ENCODE data around the gene RALGAPA2. TPM values are rescaled to one million over a fixed set of nuclear protein-coding genes. Genes with fewer than 3 reads are reported as not detected.

The RALGAPA2 gene
- total RNA-seq, 1 donor from 2014 or later = 18.0 TPM

GRCh38 chr20:20737158-20737557, 24.7 kb upstream of the RALGAPA2 start:
- H3K4me1 Mint-ChIP-seq (ENCODE audit: low read depth) = peaks cover 11% of the 10 kb centered on the region
- H3K36me3 Mint-ChIP-seq (ENCODE audit: low read depth) = no peaks in the 10 kb centered on the region
- intact Hi-C loops (cut with micrococcal nuclease) = no loop called here
- H3K9me3 Mint-ChIP-seq = no peaks in the 10 kb centered on the region
- peaks cover 10% of the 10 kb centered on the region for H3K27me3 Mint-ChIP-seq (ENCODE audit: insufficient read depth)
- no peak for DNase-seq (ENCODE audit: low spot score)
- H3K4me3 Mint-ChIP-seq = no peak overlapping the region
- no peak overlapping the region for H3K27ac Mint-ChIP-seq

- Mint-ChIP-seq H3K4me1 (ENCODE audit: low read depth) (peaks cover 11% of the 10 kb centered on the region), H3K27ac (no peak overlapping the region), H3K4me3 (no peak overlapping the region), H3K36me3 (ENCODE audit: low read depth) (no peaks in the 10 kb centered on the region), H3K9me3 (no peaks in the 10 kb centered on the region), H3K27me3 (ENCODE audit: insufficient read depth) (peaks cover 10% of the 10 kb centered on the region)
- DNase-seq (ENCODE audit: low spot score) = no peak
- intact Hi-C loops (cut with micrococcal nuclease) = no loop called here
Observed at GRCh38 chr20:20736303-20736702, 23.9 kb upstream of the RALGAPA2 start.

DNA sequence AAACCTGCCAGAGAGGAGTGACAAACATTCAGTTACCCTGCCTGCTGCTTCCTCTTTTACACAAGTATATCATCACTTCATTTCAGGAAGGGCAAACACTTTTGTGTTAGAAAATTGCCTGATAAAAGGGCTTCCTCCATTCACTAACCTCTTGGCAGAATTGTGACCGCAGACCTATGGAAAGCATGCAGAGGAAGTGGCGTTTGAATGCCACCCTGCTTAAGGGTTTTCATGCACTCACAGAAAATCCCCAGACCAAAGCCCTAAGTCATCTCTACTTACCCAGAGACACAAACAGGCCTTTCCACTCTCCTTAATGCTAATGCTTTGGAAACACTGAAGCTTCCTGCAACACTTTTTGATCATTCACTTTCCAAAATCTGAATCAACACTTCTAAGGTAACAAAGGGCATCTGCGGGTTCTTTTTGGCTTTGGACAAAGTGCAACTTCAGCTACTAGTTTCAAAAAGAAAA, 22.1 kb upstream of the RALGAPA2 start:
- DNase-seq (ENCODE audit: low spot score) = no peak
- peaks cover 7% of the 10 kb centered on the region for H3K27me3 Mint-ChIP-seq (ENCODE audit: insufficient read depth)
- no peak overlapping the region for H3K4me3 Mint-ChIP-seq
- no peaks in the 10 kb centered on the region for H3K9me3 Mint-ChIP-seq
- intact Hi-C loops (cut with micrococcal nuclease) = loop anchor here (2.0 kb wide), 1 partner anchor 22 kb away; the partner anchor contains the start of gene RALGAPA2
- no peaks in the 10 kb centered on the region for H3K36me3 Mint-ChIP-seq (ENCODE audit: low read depth)
- peak overlapping the region; percentile 7 for H3K27ac Mint-ChIP-seq
- peaks cover 11% of the 10 kb centered on the region for H3K4me1 Mint-ChIP-seq (ENCODE audit: low read depth)

- H3K27me3 Mint-ChIP-seq (ENCODE audit: insufficient read depth) = peaks cover 7% of the 10 kb centered on the region
- intact Hi-C loops (cut with micrococcal nuclease) = loop anchor here (2.0 kb wide), 1 partner anchor 21 kb away; the partner anchor contains the start of gene RALGAPA2
- H3K4me1 Mint-ChIP-seq (ENCODE audit: low read depth) = peaks cover 11% of the 10 kb centered on the region
- H3K9me3 Mint-ChIP-seq = no peaks in the 10 kb centered on the region
- no peak overlapping the region for H3K4me3 Mint-ChIP-seq
- H3K27ac Mint-ChIP-seq = peak overlapping the region; percentile 7
- DNase-seq (ENCODE audit: low spot score) = no peak
- no peaks in the 10 kb centered on the region for H3K36me3 Mint-ChIP-seq (ENCODE audit: low read depth)
Observed at GRCh38 chr20:20733943-20734342, 21.5 kb upstream of the RALGAPA2 start.

DNA sequence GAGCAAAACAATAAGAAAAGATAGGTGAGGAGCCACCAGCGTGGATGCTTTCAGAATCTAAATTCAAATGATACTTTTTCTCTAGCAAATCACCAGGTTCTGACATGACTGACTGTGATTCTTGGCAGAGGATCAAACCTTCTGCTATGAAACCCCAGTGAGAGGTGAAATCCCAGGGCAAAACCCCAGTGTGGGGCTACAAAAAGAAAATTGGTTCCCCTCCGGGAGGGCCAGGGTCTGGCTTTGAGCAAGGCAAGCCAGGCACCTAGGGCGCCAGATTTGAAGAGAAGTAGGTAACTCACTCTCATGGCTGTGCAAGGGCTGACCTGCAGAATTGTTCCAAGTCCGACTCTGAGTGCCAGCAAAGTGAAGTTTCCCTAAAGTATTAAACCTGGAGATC, 20.2 kb upstream of the RALGAPA2 start:
- Mint-ChIP-seq H3K4me3 (no peak overlapping the region), H3K27ac (no peak overlapping the region), H3K9me3 (no peaks in the 10 kb centered on the region)

DNA sequence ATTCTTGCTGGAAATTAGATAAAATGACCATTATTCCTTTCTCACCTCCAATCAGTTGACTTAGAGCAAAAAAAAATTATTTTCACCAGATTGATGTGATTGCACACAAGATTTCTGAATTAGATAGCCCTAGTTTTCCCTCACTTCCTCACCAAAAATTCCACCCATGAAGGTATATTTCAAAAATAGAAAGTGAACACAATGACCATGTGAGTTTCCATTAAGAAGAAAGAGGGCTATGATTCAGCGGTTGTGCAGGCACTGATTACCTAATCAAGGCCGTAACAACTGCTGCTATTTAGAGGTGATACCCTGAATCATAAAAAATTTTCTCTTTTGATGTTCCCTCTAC, 19.5 kb upstream of the RALGAPA2 start:
- no peaks in the 10 kb centered on the region for H3K27me3 Mint-ChIP-seq (ENCODE audit: insufficient read depth)
- intact Hi-C loops (cut with micrococcal nuclease) = no loop called here

More for the DNA sequence above, 20.2 kb upstream of the RALGAPA2 start:
- Mint-ChIP-seq H3K27me3 (ENCODE audit: insufficient read depth) (peaks cover 2% of the 10 kb centered on the region), H3K36me3 (ENCODE audit: low read depth) (no peaks in the 10 kb centered on the region), H3K4me1 (ENCODE audit: low read depth) (peaks cover 11% of the 10 kb centered on the region)
- no peak for DNase-seq (ENCODE audit: low spot score)
- intact Hi-C loops (cut with micrococcal nuclease) = no loop called here

GRCh38 chr20:20731000-20731944, 18.8 kb upstream of the RALGAPA2 start:
- no peak for DNase-seq (ENCODE audit: low spot score)
- no peaks in the 10 kb centered on the region for H3K36me3 Mint-ChIP-seq (ENCODE audit: low read depth)
- intact Hi-C loops (cut with micrococcal nuclease) = no loop called here
- peaks cover 11% of the 10 kb centered on the region for H3K4me1 Mint-ChIP-seq (ENCODE audit: low read depth)
- no peak overlapping the region for H3K4me3 Mint-ChIP-seq
- H3K27me3 Mint-ChIP-seq (ENCODE audit: insufficient read depth) = no peaks in the 10 kb centered on the region
- no peak overlapping the region for H3K27ac Mint-ChIP-seq
- no peaks in the 10 kb centered on the region for H3K9me3 Mint-ChIP-seq

More for the DNA sequence above, 19.5 kb upstream of the RALGAPA2 start:
- H3K9me3 Mint-ChIP-seq = no peaks in the 10 kb centered on the region
- H3K36me3 Mint-ChIP-seq (ENCODE audit: low read depth) = no peaks in the 10 kb centered on the region
- no peak for DNase-seq (ENCODE audit: low spot score)
- H3K4me1 Mint-ChIP-seq (ENCODE audit: low read depth) = peaks cover 11% of the 10 kb centered on the region
- no peak overlapping the region for H3K27ac Mint-ChIP-seq
- no peak overlapping the region for H3K4me3 Mint-ChIP-seq

GRCh38 chr20:20729563-20729962, 17.1 kb upstream of the RALGAPA2 start:
- no peaks in the 10 kb centered on the region for H3K36me3 Mint-ChIP-seq (ENCODE audit: low read depth)
- H3K4me3 Mint-ChIP-seq = no peak overlapping the region
- H3K9me3 Mint-ChIP-seq = no peaks in the 10 kb centered on the region
- intact Hi-C loops (cut with micrococcal nuclease) = no loop called here
- peaks cover 7% of the 10 kb centered on the region for H3K4me1 Mint-ChIP-seq (ENCODE audit: low read depth)
- H3K27me3 Mint-ChIP-seq (ENCODE audit: insufficient read depth) = peaks cover 1% of the 10 kb centered on the region
- no peak overlapping the region for H3K27ac Mint-ChIP-seq
- DNase-seq (ENCODE audit: low spot score) = no peak

GRCh38 chr20:20721489-20721888, 9.0 kb upstream of the RALGAPA2 start:
- Mint-ChIP-seq H3K4me3 (no peak overlapping the region), H3K27me3 (ENCODE audit: insufficient read depth) (peaks cover 3% of the 10 kb centered on the region), H3K4me1 (ENCODE audit: low read depth) (no peaks in the 10 kb centered on the region), H3K9me3 (no peaks in the 10 kb centered on the region), H3K27ac (no peak overlapping the region), H3K36me3 (ENCODE audit: low read depth) (no peaks in the 10 kb centered on the region)
- intact Hi-C loops (cut with micrococcal nuclease) = no loop called here
- DNase-seq (ENCODE audit: low spot score) = no peak

DNA sequence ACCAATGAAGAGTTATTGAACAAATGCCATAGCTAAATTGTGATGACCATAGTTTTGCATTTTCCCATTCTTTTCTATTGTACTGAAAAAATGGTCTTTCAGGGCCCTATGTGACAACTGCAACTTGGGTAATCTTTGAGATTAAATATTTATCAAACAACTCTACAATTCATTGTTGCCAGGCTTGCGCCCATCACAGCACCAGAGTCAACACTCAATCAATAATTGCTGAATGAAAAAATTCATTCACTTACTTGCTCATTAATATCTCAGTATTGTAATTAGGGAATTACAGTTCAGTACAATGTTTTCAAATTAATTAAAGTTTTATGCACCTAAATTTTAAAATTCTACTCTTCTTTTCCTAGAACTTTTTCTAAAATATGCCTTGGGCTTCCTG, 7.7 kb upstream of the RALGAPA2 start:
- Mint-ChIP-seq H3K27me3 (ENCODE audit: insufficient read depth) (peaks cover 1% of the 10 kb centered on the region), H3K27ac (no peak overlapping the region), H3K4me3 (no peak overlapping the region), H3K36me3 (ENCODE audit: low read depth) (no peaks in the 10 kb centered on the region), H3K4me1 (ENCODE audit: low read depth) (no peaks in the 10 kb centered on the region), H3K9me3 (no peaks in the 10 kb centered on the region)
- DNase-seq (ENCODE audit: low spot score) = no peak
- intact Hi-C loops (cut with micrococcal nuclease) = no loop called here

GRCh38 chr20:20719411-20719810, 7.0 kb upstream of the RALGAPA2 start:
- Mint-ChIP-seq H3K27me3 (ENCODE audit: insufficient read depth) (peaks cover 1% of the 10 kb centered on the region), H3K4me3 (no peak overlapping the region), H3K9me3 (no peaks in the 10 kb centered on the region), H3K27ac (no peak overlapping the region), H3K4me1 (ENCODE audit: low read depth) (no peaks in the 10 kb centered on the region), H3K36me3 (ENCODE audit: low read depth) (no peaks in the 10 kb centered on the region)
- intact Hi-C loops (cut with micrococcal nuclease) = no loop called here
- no peak for DNase-seq (ENCODE audit: low spot score)

DNA sequence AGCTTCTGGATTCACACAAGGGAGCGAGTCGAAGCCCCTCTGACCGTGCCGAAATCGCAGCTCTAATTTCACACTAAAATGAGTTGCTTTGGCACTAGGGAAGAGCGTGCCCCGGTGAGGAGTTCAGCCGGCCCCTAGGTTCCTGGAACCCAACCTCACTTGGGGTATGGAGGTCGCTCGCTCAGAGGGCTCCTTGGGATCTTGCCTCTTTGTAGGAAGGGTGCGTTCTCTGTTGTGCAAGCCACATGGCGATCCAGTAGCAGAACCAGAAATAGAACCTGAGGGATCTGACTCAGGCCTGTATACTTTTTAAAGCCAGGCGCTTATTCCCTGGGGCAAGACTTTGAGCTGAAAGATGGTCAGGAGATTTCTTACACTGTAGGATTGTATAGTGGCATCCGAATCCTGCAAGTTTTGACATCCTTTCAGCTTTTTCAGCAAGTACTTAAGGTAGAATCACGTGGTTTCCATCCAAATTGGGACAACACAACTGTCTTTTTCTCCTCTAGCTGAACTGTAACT, 861 bp upstream of the RALGAPA2 start:
- H3K4me3 Mint-ChIP-seq = peak overlapping the region; percentile 87
- H3K36me3 Mint-ChIP-seq (ENCODE audit: low read depth) = peaks cover 7% of the 10 kb centered on the region
- H3K27me3 Mint-ChIP-seq (ENCODE audit: insufficient read depth) = no peaks in the 10 kb centered on the region
- DNase-seq (ENCODE audit: low spot score) = no peak
- H3K27ac Mint-ChIP-seq = peak overlapping the region; percentile 89
- intact Hi-C loops (cut with micrococcal nuclease) = loop anchor here (2.0 to 5.0 kb wide), 5 partner anchors 21 to 697 kb away; partner anchors contain the start of gene NAA20
- H3K4me1 Mint-ChIP-seq (ENCODE audit: low read depth) = peaks cover 30% of the 10 kb centered on the region
- peaks cover 5% of the 10 kb centered on the region for H3K9me3 Mint-ChIP-seq

GRCh38 chr20:20712004-20712473, 405 bp downstream of the RALGAPA2 start:
- Mint-ChIP-seq H3K27ac (peak overlapping the region; percentile 89), H3K27me3 (ENCODE audit: insufficient read depth) (no peaks in the 10 kb centered on the region), H3K4me3 (peak overlapping the region; percentile 95), H3K36me3 (ENCODE audit: low read depth) (peaks cover 10% of the 10 kb centered on the region), H3K4me1 (ENCODE audit: low read depth) (peaks cover 37% of the 10 kb centered on the region), H3K9me3 (peaks cover 6% of the 10 kb centered on the region)
- intact Hi-C loops (cut with micrococcal nuclease) = loop anchor here (1.0 to 5.0 kb wide), 6 partner anchors 23 to 695 kb away; partner anchors contain the start of genes CFAP61, CRNKL1 and NAA20
- DNase-seq (ENCODE audit: low spot score) = no peak
